Hepatocyte (in vitro differentiated cells): ENCODE results near the gene MKRN2. TPM values are rescaled to one million over a fixed set of nuclear protein-coding genes. Genes with fewer than 3 reads are reported as not detected.

ENCODE experiments used
- DNase-seq: peaks from one replicate; pipeline ENCODE4 v3.0.0-alpha.2; 2016; ENCODE audit warnings: low spot score
- H2AFZ ChIP-seq: fragments of 200-600 bp; sonication (generic); 2 replicates; pipeline ENCODE4 v1.6.0; 2016; ENCODE audit warnings: antibody characterized with exemption, mild to moderate bottlenecking
- H3K27ac ChIP-seq: fragments of 200-600 bp; sonication (generic); 2 replicates; pipeline ENCODE4 v1.5.1; 2016; ENCODE audit warnings: mild to moderate bottlenecking
- H3K27me3 ChIP-seq: fragments of 200-600 bp; sonication (generic); 2 replicates; pipeline ENCODE4 v1.6.1; 2016
- H3K36me3 ChIP-seq: fragments of 200-600 bp; sonication (generic); replicated peaks from 2 replicates; pipeline ENCODE4 v1.5.1; 2016; ENCODE audit warnings: low read depth; ENCODE audit not compliant: insufficient read depth
- H3K4me1 ChIP-seq: fragments of 200-600 bp; sonication (generic); 2 replicates; pipeline ENCODE4 v1.5.1; 2016; ENCODE audit warnings: mild to moderate bottlenecking, moderate library complexity; ENCODE audit not compliant: insufficient read depth
- H3K4me2 ChIP-seq: fragments of 200-600 bp; sonication (generic); 2 replicates; pipeline ENCODE4 v1.6.0; 2016
- H3K4me3 ChIP-seq: fragments of 200-600 bp; sonication (generic); 2 replicates; pipeline ENCODE4 v1.5.1; 2016; ENCODE audit warnings: mild to moderate bottlenecking
- H3K79me2 ChIP-seq: fragments of 200-600 bp; sonication (generic); 2 replicates; pipeline ENCODE4 v1.6.0; 2017; ENCODE audit warnings: mild to moderate bottlenecking
- H3K9me2 ChIP-seq: fragments of 200-600 bp; sonication (generic); replicated peaks from 2 replicates; pipeline ENCODE4 v1.6.0; 2017; ENCODE audit warnings: mild to moderate bottlenecking; ENCODE audit not compliant: insufficient read depth
- H3K9me3 ChIP-seq: fragments of 200-600 bp; sonication (generic); 2 replicates; pipeline ENCODE4 v1.5.1; 2016; ENCODE audit warnings: low read depth, mild to moderate bottlenecking
- H4K20me1 ChIP-seq: fragments of 200-600 bp; sonication (generic); 2 replicates; pipeline ENCODE4 v1.6.0; 2016; ENCODE audit warnings: mild to moderate bottlenecking; ENCODE audit not compliant: insufficient read depth, poor library complexity, severe bottlenecking
- CTCF ChIP-seq: fragments of 200-600 bp; sonication (generic); IDR thresholded peaks from 2 replicates; pipeline ENCODE4 v1.5.1; 2016; ENCODE audit warnings: antibody characterized with exemption, mild to moderate bottlenecking; ENCODE audit not compliant: poor library complexity
- EZH2 ChIP-seq: fragments of 200-600 bp; sonication (generic); IDR thresholded peaks from 2 replicates; pipeline ENCODE4 v1.6.1; 2016; ENCODE audit warnings: antibody characterized with exemption, mild to moderate bottlenecking, borderline replicate concordance
- EZH2phosphoT487 ChIP-seq: fragments of 200-600 bp; sonication (generic); IDR thresholded peaks from one replicate; pipeline ENCODE4 v1.6.1; 2018; ENCODE audit warnings: antibody characterized with exemption, mild to moderate bottlenecking, low read depth, moderate library complexity; ENCODE audit not compliant: unreplicated experiment, severe bottlenecking
- WGBS: methylation state at CpG from one replicate; pipeline ENCODE4 v1.1.6; 2016; ENCODE audit warnings: low lambda C conversion rate; ENCODE audit errors: missing lambda C conversion rate; 5-methylcytosine and 5-hydroxymethylcytosine counted together
- polyA plus RNA-seq: library from polyadenylated mRNA; unstranded; fragments of >200 nt; fragmentation: Nextera tagmentation; extraction: Ambion mirVana; gene quantifications from 2 replicates; pipeline ENCODE4 v1.2.1, GENCODE V29; 2016
- total RNA-seq: library from RNA; depleted of rRNA; stranded (reverse); fragments of >200 nt; gene quantifications from 2 replicates; pipeline ENCODE4 v1.2.3, GENCODE V29; 2014

Gene MKRN2
- total and polyA plus RNA-seq, 2 experiments from 2014 or later = 22.6 to 30.1 TPM

- peak overlapping the region; percentile 62 for H3K27ac ChIP-seq
- TF ChIP-seq EZH2phosphoT487 (no peak), EZH2 (no peak), CTCF (no peak)
- 74% methylated on average over 3 of the region's 3 CpGs for WGBS
- no peaks in the 10 kb centered on the region for H3K36me3 ChIP-seq
- no peaks in the 10 kb centered on the region for H3K27me3 ChIP-seq
- no peak overlapping the region for H2AFZ ChIP-seq
- peak; percentile 18 for DNase-seq
- no peaks in the 10 kb centered on the region for H3K9me3 ChIP-seq
- no peaks in the 10 kb centered on the region for H3K79me2 ChIP-seq
- H3K4me3 ChIP-seq = no peak overlapping the region
- no peak overlapping the region for H3K4me2 ChIP-seq
- no peaks in the 10 kb centered on the region for H3K9me2 ChIP-seq
- H4K20me1 ChIP-seq = no peaks in the 10 kb centered on the region
- peaks cover 4% of the 10 kb centered on the region for H3K4me1 ChIP-seq
Measured at GRCh38 chr3:12579905-12580304, 23.0 kb downstream of the MKRN2 start.

- WGBS = 90% methylated on average over 4 of the region's 4 CpGs
- TF ChIP-seq EZH2phosphoT487 (no peak), EZH2 (no peak), CTCF (no peak)
- Histone ChIP-seq H3K4me2 (no peak overlapping the region), H3K4me3 (no peak overlapping the region), H3K4me1 (peaks cover 4% of the 10 kb centered on the region), H4K20me1 (no peaks in the 10 kb centered on the region), H3K79me2 (peaks cover 2% of the 10 kb centered on the region), H3K27me3 (no peaks in the 10 kb centered on the region), H3K9me2 (no peaks in the 10 kb centered on the region), H3K27ac (no peak overlapping the region), H3K36me3 (no peaks in the 10 kb centered on the region), H2AFZ (no peak overlapping the region), H3K9me3 (no peaks in the 10 kb centered on the region)
- no peak for DNase-seq
Measured at GRCh38 chr3:12582730-12583129, 25.8 kb downstream of the MKRN2 start.

- H2AFZ ChIP-seq = no peak overlapping the region
- TF ChIP-seq CTCF = no peak
- no peak for TF ChIP-seq EZH2
- TF ChIP-seq EZH2phosphoT487 = no peak
- H4K20me1 ChIP-seq = no peaks in the 10 kb centered on the region
- H3K9me2 ChIP-seq = no peaks in the 10 kb centered on the region
- H3K9me3 ChIP-seq = no peaks in the 10 kb centered on the region
- H3K4me1 ChIP-seq = peaks cover 4% of the 10 kb centered on the region
- no peak overlapping the region for H3K27ac ChIP-seq
- no peak overlapping the region for H3K4me2 ChIP-seq
- peaks cover 2% of the 10 kb centered on the region for H3K79me2 ChIP-seq
- no peaks in the 10 kb centered on the region for H3K27me3 ChIP-seq
- no peak for DNase-seq
- no peak overlapping the region for H3K4me3 ChIP-seq
- H3K36me3 ChIP-seq = no peaks in the 10 kb centered on the region
Measured at GRCh38 chr3:12583280-12583679, 26.4 kb downstream of the MKRN2 start.

- no peaks in the 10 kb centered on the region for H3K9me3 ChIP-seq
- DNase-seq = no peak
- peaks cover 2% of the 10 kb centered on the region for H3K79me2 ChIP-seq
- H3K27ac ChIP-seq = no peak overlapping the region
- no peak overlapping the region for H3K4me2 ChIP-seq
- H3K4me3 ChIP-seq = no peak overlapping the region
- no peak overlapping the region for H2AFZ ChIP-seq
- no peaks in the 10 kb centered on the region for H3K9me2 ChIP-seq
- H3K36me3 ChIP-seq = no peaks in the 10 kb centered on the region
- H3K4me1 ChIP-seq = peaks cover 4% of the 10 kb centered on the region
- WGBS = 100% methylated on average over 2 of the region's 2 CpGs
- H4K20me1 ChIP-seq = no peaks in the 10 kb centered on the region
- H3K27me3 ChIP-seq = no peaks in the 10 kb centered on the region
- no peak for TF ChIP-seq CTCF
- TF ChIP-seq EZH2phosphoT487 = no peak
- no peak for TF ChIP-seq EZH2
Measured at GRCh38 chr3:12584083-12584482, 27.2 kb downstream of the MKRN2 start.
